Small intestine (tissue), 4 donors: ENCODE results near the gene ZNF264. TPM values are rescaled to one million over a fixed set of nuclear protein-coding genes. Genes with fewer than 3 reads are reported as not detected.

Source experiments
- polyA plus RNA-seq, 4 donors: library from polyadenylated mRNA; stranded (reverse) in 3 of 4; unstranded in 1 of 4; fragments of 200-250 nt in 3 of 4; fragments of 120-200 nt in 1 of 4; gene quantifications; one replicate each; pipeline versions ENCODE4 v1.2.1 to v1.2.3, GENCODE V29; 2013
- donor health status: healthy with polysubstance abuse.
- donor health status: Bipolar disorder and iron deficiency.
- donor health status: healthy.

The ZNF264 gene
- polyA plus RNA-seq, 4 donors, result 1.3 to 15.7 (median 4.1) TPM

Other genes starting within 250 kb of the ZNF264 start
- gene USP29, start 71.5 kb upstream of the ZNF264 start, polyA plus RNA-seq, result not detected
- not detected for gene ZIM3, start 46.3 kb upstream of the ZNF264 start, polyA plus RNA-seq
- not detected for gene DUXA, start 24.0 kb upstream of the ZNF264 start, polyA plus RNA-seq
- gene AURKC, start 39.5 kb downstream of the ZNF264 start, polyA plus RNA-seq, result 1 to 10 TPM in 2 of 4 donors, under 1 TPM in 2; 0.43 to 5.8 (median 1.3) TPM
- gene ZNF805, start 49.1 kb downstream of the ZNF264 start, polyA plus RNA-seq, result 1 to 10 TPM in 3 of 4 donors, under 1 TPM in 1; 0.54 to 4.3 (median 1.3) TPM
- 1 to 10 TPM in 2 of 4 donors, under 1 TPM in 2; 0.27 to 2.9 (median 1.5) TPM for gene ZNF460, start 89.0 kb downstream of the ZNF264 start, polyA plus RNA-seq
- 1 to 10 TPM in 2 of 4 donors, under 1 TPM in 2; 0.45 to 7.1 (median 0.91) TPM for gene ZNF543, start 129.0 kb downstream of the ZNF264 start, polyA plus RNA-seq
- 10 to 100 TPM in 1 of 4 donors, 1 to 10 TPM in 2, under 1 TPM in 1; 0.89 to 10.3 (median 1.9) TPM for gene ZNF304, start 159.8 kb downstream of the ZNF264 start, polyA plus RNA-seq
- 10 to 100 TPM in 3 of 4 donors, 1 to 10 TPM in 1; 9.2 to 17.9 (median 14.1) TPM for gene TRAPPC2B, start 172.1 kb downstream of the ZNF264 start, polyA plus RNA-seq
- 1 to 10 TPM in 2 of 4 donors, under 1 TPM in 2; 0.27 to 4.5 (median 0.88) TPM for gene ZNF547, start 172.1 kb downstream of the ZNF264 start, polyA plus RNA-seq
- gene ZNF548, start 198.4 kb downstream of the ZNF264 start, polyA plus RNA-seq, result 10 to 100 TPM in 1 of 4 donors, 1 to 10 TPM in 3; 2.2 to 25.2 (median 4.3) TPM
- gene ZNF17, start 219.7 kb downstream of the ZNF264 start, polyA plus RNA-seq, result 1 to 10 TPM; 1.9 to 8.8 (median 2.9) TPM
- gene ZNF749, start 243.8 kb downstream of the ZNF264 start, polyA plus RNA-seq, result 10 to 100 TPM in 2 of 4 donors, 1 to 10 TPM in 2; 7.6 to 17.2 (median 11.3) TPM